Activated CD4-positive, CD25-positive, alpha-beta regulatory T cell treated with anti-CD3 and anti-CD28 coated beads, Interleukin-2, amount 50 U/mL, for 24 hours (primary cell): ENCODE measurements around the gene APCDD1L.
A peak's percentile ranks its signal among the peaks of the same experiment; 100 is the strongest.

Experiments used
- ATAC-seq, 2 donors: fragments of 150-1000 bp; cut with Tn5 transposase; one replicate each; pipeline ENCODE4 v1.10.0; 2021; ENCODE audit warnings: mild to moderate bottlenecking in 1 of 2, moderate library complexity in 1 of 2

APCDD1L gene

GRCh38 chr20:58544891-58545290, 29.7 kb upstream of the APCDD1L start:
- ATAC-seq: no peak

- no peak for ATAC-seq
Measured at GRCh38 chr20:58544286-58544685, 29.1 kb upstream of the APCDD1L start.

GRCh38 chr20:58543274-58543673, 28.1 kb upstream of the APCDD1L start:
- ATAC-seq: no peak

GRCh38 chr20:58542411-58543095, 27.4 kb upstream of the APCDD1L start:
- ATAC-seq: peak; percentile 46 to 50

GRCh38 chr20:58542034-58542410, 26.8 kb upstream of the APCDD1L start:
- peak; percentile 70 to 89 for ATAC-seq

- no peak for ATAC-seq
Measured at GRCh38 chr20:58538752-58539151, 23.6 kb upstream of the APCDD1L start.

GRCh38 chr20:58537831-58538230, 22.6 kb upstream of the APCDD1L start:
- ATAC-seq: no peak

- no peak for ATAC-seq
Measured at GRCh38 chr20:58536289-58536688, 21.1 kb upstream of the APCDD1L start.

- no peak for ATAC-seq
Measured at GRCh38 chr20:58531657-58532056, 16.5 kb upstream of the APCDD1L start.

- ATAC-seq: no peak
Measured at GRCh38 chr20:58531063-58531462, 15.9 kb upstream of the APCDD1L start.

- ATAC-seq: no peak
Measured at GRCh38 chr20:58528412-58528811, 13.2 kb upstream of the APCDD1L start.

- no peak for ATAC-seq
Measured at GRCh38 chr20:58526411-58526810, 11.2 kb upstream of the APCDD1L start.

- no peak for ATAC-seq
Measured at GRCh38 chr20:58524814-58525213, 9.6 kb upstream of the APCDD1L start.

GRCh38 chr20:58523971-58524315, 8.7 kb upstream of the APCDD1L start:
- no peak for ATAC-seq

- no peak for ATAC-seq
Measured at GRCh38 chr20:58523072-58523970, 8.1 kb upstream of the APCDD1L start.

- ATAC-seq: no peak
Measured at GRCh38 chr20:58522666-58523065, 7.5 kb upstream of the APCDD1L start.

- no peak for ATAC-seq
Measured at GRCh38 chr20:58521763-58522162, 6.6 kb upstream of the APCDD1L start.

- ATAC-seq: no peak
Measured at GRCh38 chr20:58519940-58520712, 4.9 kb upstream of the APCDD1L start.

GRCh38 chr20:58518896-58519593, 3.8 kb upstream of the APCDD1L start:
- ATAC-seq: no peak

GRCh38 chr20:58518387-58518786, 3.2 kb upstream of the APCDD1L start:
- no peak for ATAC-seq

- no peak for ATAC-seq
Measured at GRCh38 chr20:58514321-58515232, 622 bp downstream of the APCDD1L start.
